DND-41 (cell line): ENCODE data around the gene PAM16.

Source experiments
- ATAC-seq: fragments of 200-7000 bp; cut with Tn5 transposase; 3 replicates; pipeline ENCODE4 v1.9.1; 2021; ENCODE audit warnings: low read depth; ENCODE audit not compliant: insufficient read depth
- DNase-seq: peaks from one replicate; pipeline ENCODE4 v3.0.0-alpha.2; 2020
- H2AFZ ChIP-seq: 2 replicates; pipeline ENCODE4 v1.6.0; 2012; ENCODE audit warnings: low read depth, low read length
- H3K27ac ChIP-seq: 2 replicates; pipeline ENCODE4 v1.5.1; 2012; ENCODE audit warnings: low read length, inconsistent platforms
- H3K27me3 ChIP-seq: fragments of 200-600 bp; sonication (generic); 2 replicates; pipeline ENCODE4 v1.6.0; 2012; ENCODE audit warnings: low read length, mild to moderate bottlenecking, inconsistent platforms; ENCODE audit not compliant: insufficient read depth, poor library complexity
- H3K36me3 ChIP-seq: 2 replicates; pipeline ENCODE4 v1.5.1; 2012; ENCODE audit warnings: low read length, inconsistent platforms; ENCODE audit not compliant: insufficient read depth
- H3K4me1 ChIP-seq: 2 replicates; pipeline ENCODE4 v1.5.1; 2012; ENCODE audit warnings: mild to moderate bottlenecking, low read length; ENCODE audit not compliant: insufficient read depth
- H3K4me2 ChIP-seq: 2 replicates; pipeline ENCODE4 v1.6.0; 2012; ENCODE audit warnings: mild to moderate bottlenecking, moderate library complexity, low read length, inconsistent platforms; ENCODE audit not compliant: insufficient read depth
- H3K4me3 ChIP-seq, 2 experiments: fragments of 200-600 bp in 1 of 2; shearing (Covaris generic) in 1 of 2; 2 replicates each; pipeline ENCODE4 v1.5.1; 2012 to 2016; ENCODE audit warnings: inconsistent platforms in 2 of 2, low read length in 2 of 2, mild to moderate bottlenecking in 2 of 2, low read depth in 1 of 2, moderate library complexity in 1 of 2
- H3K79me2 ChIP-seq: 2 replicates; pipeline ENCODE4 v1.6.0; 2012; ENCODE audit warnings: low read length, inconsistent platforms; ENCODE audit not compliant: insufficient read depth
- H3K9ac ChIP-seq: 2 replicates; pipeline ENCODE4 v1.6.0; 2012; ENCODE audit warnings: low read depth, mild to moderate bottlenecking, inconsistent platforms, low read length, moderate library complexity
- H3K9me3 ChIP-seq: 2 replicates; pipeline ENCODE4 v1.5.1; 2012; ENCODE audit warnings: low read length, moderate library complexity, mild to moderate bottlenecking, inconsistent platforms; ENCODE audit not compliant: insufficient read depth, severe bottlenecking
- H4K20me1 ChIP-seq: 2 replicates; pipeline ENCODE4 v1.6.0; 2012; ENCODE audit warnings: low read length; ENCODE audit not compliant: insufficient read depth
- CTCF ChIP-seq: IDR thresholded peaks from 2 replicates; pipeline ENCODE4 v1.5.1; 2012; ENCODE audit warnings: borderline replicate concordance, low read length, moderate library complexity, mild to moderate bottlenecking; ENCODE audit not compliant: poor library complexity, severe bottlenecking; ENCODE audit errors: extremely low read depth
- EZH2 ChIP-seq: IDR thresholded peaks from 3 replicates; pipeline ENCODE4 v1.6.1; 2012; ENCODE audit warnings: borderline replicate concordance, low read depth, mild to moderate bottlenecking, moderate library complexity, low read length, inconsistent platforms; ENCODE audit not compliant: severe bottlenecking

PAM16 gene

GRCh38 chr16:4380119-4381063 is 29.3 kb upstream of the PAM16 start:
- Histone ChIP-seq H3K27ac (no peak overlapping the region), H2AFZ (no peak overlapping the region), H3K36me3 (peaks cover 29% of the 10 kb centered on the region), H3K9ac (no peak overlapping the region), H4K20me1 (peaks cover 37% of the 10 kb centered on the region), H3K9me3 (no peaks in the 10 kb centered on the region), H3K27me3 (no peaks in the 10 kb centered on the region), H3K4me3 (no peak overlapping the region), H3K79me2 (no peaks in the 10 kb centered on the region), H3K4me2 (no peak overlapping the region), H3K4me1 (no peaks in the 10 kb centered on the region)
- ATAC-seq (no peak), DNase-seq (no peak)
- TF ChIP-seq EZH2: no peak
- TF ChIP-seq CTCF: no peak

- H3K9me3 ChIP-seq: no peaks in the 10 kb centered on the region
- DNase-seq (no peak), ATAC-seq (no peak)
- TF ChIP-seq EZH2: no peak
- no peak for TF ChIP-seq CTCF
- H2AFZ ChIP-seq: no peak overlapping the region
- no peak overlapping the region for H3K4me3 ChIP-seq
- H3K9ac ChIP-seq: no peak overlapping the region
- no peak overlapping the region for H3K4me2 ChIP-seq
- no peaks in the 10 kb centered on the region for H3K4me1 ChIP-seq
- H3K36me3 ChIP-seq: peaks cover 19% of the 10 kb centered on the region
- no peaks in the 10 kb centered on the region for H3K27me3 ChIP-seq
- peaks cover 40% of the 10 kb centered on the region for H4K20me1 ChIP-seq
- H3K79me2 ChIP-seq: no peaks in the 10 kb centered on the region
- H3K27ac ChIP-seq: no peak overlapping the region
Measured at GRCh38 chr16:4378999-4379690, 28.0 kb upstream of the PAM16 start.

DNA sequence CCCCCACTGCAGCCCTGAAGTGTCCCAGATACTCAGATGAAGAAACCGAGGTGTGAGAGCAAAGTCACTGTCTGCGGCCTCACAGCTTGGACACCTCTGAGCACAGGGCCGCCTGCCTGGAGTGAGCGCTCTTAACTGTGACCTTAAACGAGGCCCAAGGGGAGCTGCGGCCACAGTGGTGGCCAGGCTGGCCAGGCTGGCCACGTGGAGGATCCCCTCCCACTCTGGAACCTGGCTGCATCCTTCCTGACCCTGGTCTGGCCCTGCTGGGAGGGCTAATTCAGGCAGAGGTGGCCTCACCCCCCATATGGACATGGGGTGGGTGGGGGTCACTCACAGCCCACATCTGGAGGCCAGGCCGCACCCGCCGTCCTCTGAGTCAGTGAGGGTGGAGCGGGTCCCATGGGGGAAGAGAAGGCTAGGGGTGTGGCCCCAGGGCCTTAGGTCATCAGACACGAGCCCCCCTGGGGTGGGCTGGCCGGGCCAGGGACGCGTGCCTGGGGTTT is 27.1 kb upstream of the PAM16 start:
- no peak overlapping the region for H2AFZ ChIP-seq
- no peak overlapping the region for H3K4me3 ChIP-seq
- H4K20me1 ChIP-seq: peaks cover 44% of the 10 kb centered on the region
- H3K27me3 ChIP-seq: no peaks in the 10 kb centered on the region
- DNase-seq (no peak), ATAC-seq (no peak)
- H3K9ac ChIP-seq: no peak overlapping the region
- no peak overlapping the region for H3K27ac ChIP-seq
- H3K9me3 ChIP-seq: no peaks in the 10 kb centered on the region
- H3K79me2 ChIP-seq: no peaks in the 10 kb centered on the region
- no peaks in the 10 kb centered on the region for H3K4me1 ChIP-seq
- H3K36me3 ChIP-seq: peaks cover 11% of the 10 kb centered on the region
- no peak overlapping the region for H3K4me2 ChIP-seq
- TF ChIP-seq CTCF (no peak), EZH2 (no peak)
